Body of pancreas (tissue), 4 donors: ENCODE data around the gene RPRD1B.

ENCODE experiments used
- CTCF ChIP-seq, 7 experiments: fragments of 450-650 bp in 4 of 7; fragments of 200-600 bp in 3 of 7; sonication (generic) in 3 of 7; IDR thresholded peaks; one replicate each; pipeline ENCODE4 v1.5.1; 2016 to 2019; ENCODE audit warnings: antibody characterized with exemption in 7 of 7
- POLR2A ChIP-seq, 3 donors: fragments of 450-650 bp; IDR thresholded peaks; one replicate each; pipeline ENCODE4 v1.6.1; 2016; ENCODE audit warnings: antibody characterized with exemption in 3 of 3, mild to moderate bottlenecking in 2 of 3

GRCh38 chr20:38072898-38073297, 39.4 kb downstream of the RPRD1B start:
- no peak for TF ChIP-seq CTCF (IDR thresholded peaks at IDR 0.05)
- no peak for TF ChIP-seq POLR2A (IDR thresholded peaks at IDR 0.05)
